GM21423 (cell line): ENCODE measurements around the gene GCDH.
"Not testable (repeated sequence)": the region's sequence is repeated elsewhere in the genome, so short reads cannot be mapped to it uniquely, and the experiment has no call there.

Experiments
- ATAC-seq: cut with Tn5 transposase; IDR thresholded peaks from one replicate; pipeline ENCODE4 v1.9.1; 2021; ENCODE audit warnings: mild to moderate bottlenecking, moderate library complexity; ENCODE audit not compliant: unreplicated experiment

Gene GCDH

GRCh38 chr19:12872255-12872654 is 18.7 kb upstream of the GCDH start:
- ATAC-seq, result no peak

- no peak for ATAC-seq
Observed at GRCh38 chr19:12872941-12873890, 17.7 kb upstream of the GCDH start.

GRCh38 chr19:12873891-12874745 is 16.8 kb upstream of the GCDH start:
- no peak for ATAC-seq

- no peak for ATAC-seq
Observed at GRCh38 chr19:12875086-12875485, 15.9 kb upstream of the GCDH start.

GRCh38 chr19:12880551-12881171 is 10.3 kb upstream of the GCDH start:
- peak; percentile 11 for ATAC-seq

- ATAC-seq, result peak; percentile 82
Observed at GRCh38 chr19:12881172-12881808, 9.7 kb upstream of the GCDH start, which contains the start of gene DNASE2. DNASE2 (minus strand) TSS chr19:12881449; CDS start chr19:12881375, 74 bp downstream.

- no peak for ATAC-seq
Observed at GRCh38 chr19:12882589-12882988, 8.4 kb upstream of the GCDH start.

GRCh38 chr19:12884202-12884601 is 6.8 kb upstream of the GCDH start:
- no peak for ATAC-seq

GRCh38 chr19:12884627-12884925 is 6.4 kb upstream of the GCDH start:
- ATAC-seq, result no peak

GRCh38 chr19:12884926-12885748 is 5.8 kb upstream of the GCDH start:
- ATAC-seq, result no peak

- ATAC-seq, result no peak
Observed at GRCh38 chr19:12885749-12886650, 5.0 kb upstream of the GCDH start.

GRCh38 chr19:12886651-12886968 is 4.3 kb upstream of the GCDH start:
- ATAC-seq, result no peak

GRCh38 chr19:12886969-12887747 is 3.8 kb upstream of the GCDH start, which contains the start of gene KLF1:
KLF1 (minus strand) TSS chr19:12887201; CDS start chr19:12887140, 61 bp downstream.
- ATAC-seq, result no peak

GRCh38 chr19:12888006-12888603 is 2.9 kb upstream of the GCDH start:
- ATAC-seq, result no peak

- not testable (repeated sequence) for ATAC-seq
Observed at GRCh38 chr19:12890299-12890786, 617 bp upstream of the GCDH start.

GRCh38 chr19:12891553-12892021 is 627 bp downstream of the GCDH start:
- no peak for ATAC-seq

GRCh38 chr19:12893582-12893981 is 2.6 kb downstream of the GCDH start:
- ATAC-seq, result no peak

- ATAC-seq, result no peak
Observed at GRCh38 chr19:12896460-12896859, 5.5 kb downstream of the GCDH start.
